UCSD-AML1 (cell line): ENCODE data around the gene KRT78.

Experiments
- DNase-seq: peaks from one replicate; lab custom pipeline; 2025; ENCODE audit not compliant: unreplicated experiment; lab: John Stamatoyannopoulos, UW

Gene KRT78

GRCh38 chr12:52813885-52814709, 34.7 kb downstream of the KRT78 start, which contains the start of gene KRT4:
KRT4 (minus strand) TSS chr12:52814116; CDS start chr12:52814058, 58 bp downstream.
- no peak for DNase-seq

DNA sequence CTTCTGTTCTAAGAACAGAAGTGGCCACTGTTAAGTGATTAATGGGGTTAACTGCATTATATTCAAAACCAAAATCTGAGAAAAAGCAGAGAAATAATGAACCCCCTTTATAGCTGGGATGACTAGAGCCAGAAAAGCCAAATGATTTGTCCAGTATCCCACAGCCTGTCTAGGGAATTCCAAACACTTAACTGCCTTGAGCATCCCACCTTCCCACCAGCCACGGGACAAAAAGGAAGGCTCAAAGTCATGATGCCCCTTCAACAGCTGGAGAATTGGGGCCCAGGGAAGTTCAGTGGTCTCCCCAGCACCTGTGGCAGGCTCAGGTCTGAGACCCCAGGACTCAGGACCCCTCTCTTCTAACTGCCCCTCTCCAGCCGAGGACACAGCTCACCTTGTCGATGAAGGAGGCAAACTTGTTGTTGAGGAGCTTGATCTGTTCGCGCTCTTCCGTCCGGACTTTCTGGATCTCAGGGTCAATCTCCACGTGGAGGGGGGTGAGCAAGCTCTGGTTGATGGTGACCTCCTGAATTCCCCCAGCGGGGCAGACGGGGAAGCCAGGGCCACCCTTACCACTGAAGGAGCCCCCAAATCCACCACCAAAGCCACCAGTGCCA, 35.5 kb downstream of the KRT78 start:
- DNase-seq = no peak

- DNase-seq = no peak
Measured at GRCh38 chr12:52812749-52813148, 36.0 kb downstream of the KRT78 start.

DNA sequence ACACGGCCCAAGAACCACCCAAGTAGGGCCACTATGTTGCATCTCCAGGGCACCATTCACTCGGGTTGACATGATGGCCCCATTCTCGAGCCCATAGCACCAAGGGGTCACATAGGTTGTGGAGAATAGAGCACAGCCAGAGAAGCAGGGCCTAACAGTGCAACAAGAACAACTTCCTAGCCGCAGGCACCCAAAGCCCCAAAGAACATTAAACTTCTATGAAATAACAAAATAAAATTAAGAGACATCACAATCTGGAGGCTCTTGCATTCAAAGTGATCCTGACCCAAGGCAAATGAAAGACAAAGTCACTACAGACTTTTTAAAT, 36.8 kb downstream of the KRT78 start:
- DNase-seq = no peak

DNA sequence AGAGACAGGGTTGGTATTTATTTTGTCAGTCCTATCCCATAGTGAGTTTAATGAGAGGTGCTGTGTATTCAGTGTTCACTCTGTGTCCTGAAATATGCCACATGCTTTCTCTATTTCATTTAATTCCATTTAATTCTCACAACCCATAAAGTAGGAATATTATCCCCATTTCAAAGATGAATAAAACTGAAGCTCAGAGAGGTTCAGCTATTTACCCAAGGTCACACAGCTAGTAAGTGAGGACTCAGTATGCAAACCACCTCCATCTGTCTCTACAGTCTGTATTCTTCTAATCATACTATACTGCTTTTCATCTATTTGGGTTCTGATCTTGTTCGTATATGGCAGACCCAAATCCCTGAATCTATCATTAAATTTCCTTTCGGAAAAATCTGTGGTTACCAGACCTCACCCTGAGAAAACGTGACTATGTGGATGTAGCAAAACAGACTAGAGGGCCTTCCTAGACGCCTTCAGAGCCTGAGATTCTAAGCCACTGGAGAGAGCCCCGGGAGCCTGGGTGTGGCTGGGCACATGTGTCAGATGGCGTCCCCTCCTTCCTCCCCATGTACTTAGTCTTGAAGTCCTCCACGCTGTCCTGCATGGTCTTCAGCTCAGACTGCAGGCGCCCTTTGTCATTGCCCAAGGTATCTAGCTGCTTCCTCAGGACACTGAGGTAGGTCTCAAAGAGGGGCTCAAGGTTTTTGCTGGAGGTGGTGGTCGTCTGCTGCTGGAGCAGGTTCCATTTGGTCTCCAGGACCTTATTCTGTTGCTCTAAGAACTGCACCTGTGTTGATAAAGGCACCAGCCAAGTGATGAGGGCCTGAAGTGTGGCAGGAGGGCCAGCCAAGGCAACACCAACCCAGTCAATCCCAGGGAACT, 37.4 kb downstream of the KRT78 start:
- DNase-seq = no peak

- no peak for DNase-seq
Measured at GRCh38 chr12:52810554-52810953, 38.2 kb downstream of the KRT78 start.

GRCh38 chr12:52809166-52809565, 39.6 kb downstream of the KRT78 start:
- no peak for DNase-seq

- DNase-seq = no peak
Measured at GRCh38 chr12:52808573-52809160, 40.1 kb downstream of the KRT78 start.

DNA sequence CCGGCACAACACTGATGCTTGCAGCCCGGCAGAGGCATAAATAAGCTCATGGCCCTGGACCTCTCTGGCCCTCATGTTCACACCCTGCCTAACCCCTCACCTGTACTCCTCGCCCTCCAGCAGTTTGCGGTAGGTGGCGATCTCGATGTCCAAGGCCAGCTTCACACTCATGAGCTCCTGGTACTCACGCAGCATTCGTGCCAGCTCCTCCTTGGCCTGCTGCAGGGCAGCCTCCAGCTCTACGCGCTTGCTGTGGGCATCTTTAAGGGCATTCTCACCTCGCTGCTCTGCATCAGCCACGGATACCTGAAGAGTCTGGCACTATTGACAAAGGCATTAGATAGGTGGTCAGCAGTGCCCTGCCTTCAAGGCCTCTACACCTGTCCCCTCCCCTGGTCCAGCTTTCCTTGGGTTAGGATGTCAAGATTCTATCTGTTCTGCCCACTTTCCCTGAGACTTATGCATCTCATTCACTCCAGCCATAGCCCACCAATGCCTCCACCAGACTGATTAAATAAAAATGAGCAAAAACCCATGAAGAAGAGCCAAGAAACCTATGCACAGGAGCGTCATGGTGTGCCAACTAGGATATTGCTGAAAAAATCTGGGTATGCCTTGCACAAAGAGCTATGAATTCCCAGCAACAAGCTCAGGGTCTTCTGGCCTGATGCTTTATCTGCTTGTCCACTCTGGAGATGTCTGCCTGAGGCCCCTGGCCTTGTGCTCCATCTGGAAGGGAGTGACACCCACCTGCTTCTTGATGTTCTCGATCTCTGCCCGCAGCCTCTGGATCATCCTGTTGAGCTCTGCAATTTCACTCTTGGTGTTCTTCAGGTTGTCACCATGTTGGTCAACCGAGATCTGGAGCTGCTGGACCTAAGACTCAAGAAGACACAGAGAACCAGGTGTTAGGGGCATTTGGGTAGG, 41.0 kb downstream of the KRT78 start:
- no peak for DNase-seq

- DNase-seq = no peak
Measured at GRCh38 chr12:52806821-52807543, 41.8 kb downstream of the KRT78 start.

- no peak for DNase-seq
Measured at GRCh38 chr12:52806169-52806811, 42.5 kb downstream of the KRT78 start.

DNA sequence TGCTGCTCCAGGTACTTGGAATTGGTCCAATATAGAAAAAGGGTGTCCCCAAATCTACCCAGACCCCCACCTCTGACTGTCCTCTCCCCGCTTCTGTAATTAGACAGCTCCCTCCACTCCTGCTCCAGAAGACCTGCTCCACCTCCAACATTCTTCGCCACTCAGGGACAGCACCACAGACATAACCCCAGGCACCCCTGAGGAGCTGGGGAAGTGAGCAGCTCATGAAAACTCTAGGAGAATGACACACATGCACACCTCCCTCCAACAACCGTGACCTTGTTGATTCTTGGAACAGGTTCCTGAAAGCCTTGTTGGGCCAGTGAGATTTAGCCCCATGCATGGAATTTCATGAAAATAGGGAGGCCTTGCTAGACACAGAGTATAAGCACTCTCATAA, 43.1 kb downstream of the KRT78 start:
- no peak for DNase-seq

GRCh38 chr12:52805000-52805399, 43.8 kb downstream of the KRT78 start:
- DNase-seq = no peak

- DNase-seq = no peak
Measured at GRCh38 chr12:52802442-52802841, 46.4 kb downstream of the KRT78 start.

GRCh38 chr12:52801773-52802172, 47.0 kb downstream of the KRT78 start:
- no peak for DNase-seq

DNA sequence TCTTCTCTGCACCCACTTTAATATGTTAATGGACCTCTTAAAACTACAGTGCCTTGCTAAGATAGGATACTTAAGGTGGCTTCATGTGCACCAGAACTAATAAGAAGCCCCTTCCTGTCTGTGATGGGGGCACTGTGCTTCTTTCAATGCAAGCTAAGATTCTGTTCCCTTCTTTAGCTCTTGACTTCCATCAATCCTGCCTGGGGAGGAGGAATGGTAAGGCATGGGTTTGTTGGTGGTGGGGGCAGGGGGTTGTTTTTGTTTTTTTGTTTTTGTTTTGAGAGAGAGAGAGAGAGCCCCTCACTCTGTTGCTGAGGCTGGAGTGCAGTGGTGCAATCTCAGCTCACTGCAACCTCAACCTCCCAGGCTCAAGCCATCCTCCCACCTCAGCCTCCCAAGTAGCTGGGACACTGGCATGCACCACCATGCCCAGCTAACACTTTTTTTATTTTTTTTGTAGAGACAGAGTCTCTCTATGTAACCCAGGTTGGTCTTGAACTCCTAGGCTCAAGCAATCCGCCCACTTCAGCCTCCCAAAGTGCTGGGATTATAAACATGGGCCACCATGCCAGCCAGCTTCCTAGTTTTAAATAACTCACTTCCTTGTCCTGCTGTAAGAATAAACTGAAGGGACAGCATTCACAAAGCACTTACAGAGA, 48.4 kb downstream of the KRT78 start:
- no peak for DNase-seq

GRCh38 chr12:52799505-52800211, 49.1 kb downstream of the KRT78 start:
- no peak for DNase-seq
